Amniotic stem cell (primary cell): ENCODE data around the gene LRRIQ1.
"Not testable (repeated sequence)": the region's sequence is repeated elsewhere in the genome, so short reads cannot be mapped to it uniquely, and the experiment has no call there.

Experiments
- DNase-seq: peaks from one replicate; lab custom pipeline; 2025; lab: John Stamatoyannopoulos, UW

Gene LRRIQ1

DNA sequence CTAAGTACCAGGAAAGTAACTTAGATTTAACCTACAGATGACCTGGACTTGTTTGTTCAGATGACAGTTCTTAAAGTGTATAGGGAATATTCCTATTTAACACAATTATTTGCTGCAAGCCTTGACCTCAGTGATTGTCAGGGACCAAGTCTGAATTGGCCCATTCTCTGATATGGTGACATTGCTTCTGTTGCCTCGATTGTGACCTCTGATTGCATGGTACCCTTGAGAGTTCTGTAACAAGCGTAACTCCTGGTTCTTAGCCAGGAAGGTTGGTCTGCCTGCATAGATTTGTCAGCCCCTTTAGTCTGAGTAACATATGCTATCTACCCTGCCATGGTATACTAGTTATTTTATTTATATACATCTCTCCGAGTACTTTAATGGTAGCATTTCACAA, 150.1 kb downstream of the LRRIQ1 start:
- no peak for DNase-seq

DNA sequence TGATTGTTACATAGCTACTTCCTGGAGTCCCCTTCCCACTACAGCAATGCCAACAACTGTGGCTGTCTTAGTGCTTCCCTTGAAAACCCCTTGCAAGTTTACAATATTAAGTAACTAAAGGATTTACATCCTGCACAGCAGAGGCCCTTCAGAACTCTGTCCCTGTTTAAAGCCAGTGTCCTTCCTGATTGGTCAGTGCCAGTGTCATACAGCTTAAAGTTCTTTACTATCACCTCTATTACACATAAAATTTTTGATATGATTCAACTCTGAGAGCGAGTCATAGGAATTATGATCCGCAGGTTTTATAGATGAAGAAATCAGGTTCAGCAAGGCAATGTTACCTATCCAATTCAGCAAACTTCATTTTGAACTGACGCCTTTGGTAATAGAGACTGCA, 152.5 kb downstream of the LRRIQ1 start:
- DNase-seq = no peak

DNA sequence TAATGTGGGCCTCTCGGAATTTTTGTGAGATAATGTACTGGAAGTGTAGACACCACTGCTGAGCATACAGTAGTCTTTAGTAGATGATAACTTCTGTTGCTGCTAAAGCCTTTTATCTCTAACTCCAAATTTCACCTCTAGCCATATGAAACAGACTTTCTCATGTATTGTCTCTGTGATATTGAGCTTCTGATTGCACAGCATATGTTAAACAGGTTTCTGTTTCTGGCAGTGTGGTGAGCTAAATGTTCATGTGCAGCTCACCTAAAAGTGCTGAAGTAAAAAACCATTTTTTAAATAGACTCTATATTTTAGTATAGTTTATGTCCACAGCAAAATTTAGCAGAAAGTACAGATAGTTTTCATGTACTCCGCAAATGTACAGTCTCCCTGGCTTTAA, 154.6 kb downstream of the LRRIQ1 start:
- DNase-seq = no peak

DNA sequence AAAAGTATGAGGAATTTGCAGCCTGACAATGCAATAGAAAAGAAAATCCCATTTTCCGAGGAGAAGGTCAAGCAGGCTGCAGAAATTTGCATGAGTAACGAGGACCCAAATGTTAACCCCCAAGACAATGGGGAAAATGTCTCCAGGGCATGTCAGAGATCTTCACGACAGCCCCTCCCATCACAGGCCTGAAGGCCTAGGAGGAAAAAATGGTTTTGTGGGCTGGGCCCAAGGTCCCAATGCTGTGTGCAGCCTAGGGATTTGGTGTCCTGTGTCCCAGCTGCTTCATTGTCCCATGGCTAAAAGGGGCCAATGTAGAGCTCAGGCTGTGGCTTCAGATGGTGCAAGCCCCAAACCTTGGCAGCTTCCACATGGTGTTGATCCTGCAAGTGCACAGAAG, 167.7 kb downstream of the LRRIQ1 start:
- DNase-seq = not testable (repeated sequence)

DNA sequence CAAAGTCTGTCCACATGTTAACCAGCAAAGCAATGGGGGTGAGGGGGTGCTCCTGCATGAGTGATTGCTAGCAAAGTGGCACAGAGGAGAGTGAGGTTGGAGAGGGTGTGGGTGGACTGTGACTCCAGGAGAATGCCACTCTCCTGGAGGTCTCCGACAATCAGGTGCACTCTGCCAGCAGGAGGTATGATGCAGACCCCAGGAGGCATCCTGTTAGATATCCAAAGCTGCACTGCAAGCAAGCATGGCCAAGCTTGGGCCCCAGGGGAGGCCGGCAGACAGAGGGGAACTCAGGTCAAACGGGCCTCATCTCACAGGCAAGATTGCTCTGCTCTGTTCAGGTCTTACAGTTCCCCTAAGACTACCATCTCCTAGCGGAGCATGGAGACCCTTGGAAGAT, 170.4 kb downstream of the LRRIQ1 start:
- DNase-seq = no peak

DNA sequence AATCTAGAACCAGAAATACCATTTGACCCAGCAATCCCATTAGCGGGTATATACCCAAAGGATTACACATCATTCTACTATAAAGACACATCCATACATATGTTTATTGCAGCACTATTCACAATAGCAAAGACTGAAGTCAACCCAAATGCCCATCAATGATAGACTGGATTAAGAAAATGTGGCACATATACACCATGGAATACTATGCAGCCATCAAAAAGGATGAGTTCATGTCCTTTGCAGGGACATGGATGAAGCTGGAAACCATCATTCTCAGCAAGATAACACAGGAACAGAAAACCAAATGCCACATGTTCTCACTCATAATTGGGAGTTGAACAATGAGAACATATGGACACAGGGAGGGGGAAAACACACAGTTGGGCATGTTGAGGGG, 188.2 kb downstream of the LRRIQ1 start:
- DNase-seq = not testable (repeated sequence)

DNA sequence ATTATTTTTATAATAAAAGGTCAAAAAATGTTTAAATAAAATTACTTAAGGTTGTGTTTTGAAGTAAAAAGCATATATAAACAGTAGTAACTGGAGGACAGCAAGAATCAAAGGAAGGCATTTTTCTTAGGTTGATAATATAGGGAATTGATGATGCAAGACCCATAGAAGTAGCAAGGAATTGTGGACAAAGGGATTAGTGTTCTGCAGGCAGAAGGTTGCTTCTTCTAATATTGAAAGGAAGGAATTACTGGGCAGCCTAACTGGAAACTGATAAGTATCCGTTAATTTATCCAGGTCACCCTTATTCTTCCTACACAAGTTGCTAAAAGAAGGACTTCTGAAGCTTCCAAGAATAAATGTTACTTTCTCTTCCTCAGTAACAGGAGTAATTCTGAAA, 189.3 kb downstream of the LRRIQ1 start:
- DNase-seq = no peak

DNA sequence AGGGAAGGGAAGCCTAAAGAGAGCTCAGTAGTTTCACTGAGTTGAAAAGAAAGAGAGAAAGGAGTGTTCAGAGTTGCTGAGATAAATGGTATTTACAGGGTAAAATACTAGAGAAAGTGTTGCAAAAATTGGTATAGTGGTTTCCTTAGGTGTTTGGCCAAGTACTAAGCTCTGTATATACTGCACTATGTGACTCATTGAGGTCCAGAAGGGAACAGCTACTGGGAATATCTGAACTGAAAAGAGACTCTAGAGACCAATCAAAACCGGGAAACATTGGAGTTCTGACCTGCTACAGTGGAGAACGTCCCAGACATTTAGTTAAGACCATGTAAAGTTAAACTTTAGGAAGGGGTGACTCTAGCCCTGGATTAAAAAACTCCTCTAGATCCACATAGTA, 201.2 kb downstream of the LRRIQ1 start:
- no peak for DNase-seq

DNA sequence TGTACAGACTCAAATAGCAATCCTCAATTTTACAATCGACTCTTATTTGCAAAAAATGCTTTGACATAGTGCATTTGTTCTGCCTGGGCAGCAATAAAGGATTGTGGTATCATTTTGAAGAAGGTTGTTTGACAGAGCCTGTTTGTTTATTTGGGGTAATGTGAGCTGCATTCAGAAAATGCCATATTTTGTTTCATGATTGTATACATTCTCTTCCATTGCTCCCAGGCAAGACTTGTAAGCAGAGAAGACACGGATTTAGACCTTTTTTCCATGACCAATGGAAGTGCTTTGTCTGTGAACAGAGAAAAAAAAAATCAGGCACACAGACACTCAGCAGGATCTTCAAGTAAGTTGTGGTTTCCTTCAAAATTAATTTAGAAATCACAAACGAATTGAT, 208.4 kb downstream of the LRRIQ1 start:
- DNase-seq = no peak

DNA sequence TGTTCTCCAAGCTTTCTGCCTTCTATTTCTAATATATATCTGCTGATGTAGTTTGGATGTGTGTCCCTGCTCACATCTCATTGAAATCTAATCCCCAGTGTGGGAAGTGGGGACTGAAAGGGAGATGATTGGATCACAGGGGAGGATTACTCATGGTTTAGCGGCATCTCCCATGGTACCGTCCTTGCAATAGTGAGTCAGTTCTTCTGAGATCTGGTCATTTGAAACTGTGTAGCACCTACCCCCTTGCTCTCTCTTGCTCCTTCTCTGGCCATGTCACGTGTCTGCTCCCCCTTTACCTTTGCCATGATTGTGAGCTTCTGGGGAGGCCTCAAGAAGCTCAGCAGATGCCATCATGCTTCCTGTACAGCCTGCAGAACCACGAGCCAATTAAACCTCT, 217.7 kb downstream of the LRRIQ1 start:
- DNase-seq = no peak

DNA sequence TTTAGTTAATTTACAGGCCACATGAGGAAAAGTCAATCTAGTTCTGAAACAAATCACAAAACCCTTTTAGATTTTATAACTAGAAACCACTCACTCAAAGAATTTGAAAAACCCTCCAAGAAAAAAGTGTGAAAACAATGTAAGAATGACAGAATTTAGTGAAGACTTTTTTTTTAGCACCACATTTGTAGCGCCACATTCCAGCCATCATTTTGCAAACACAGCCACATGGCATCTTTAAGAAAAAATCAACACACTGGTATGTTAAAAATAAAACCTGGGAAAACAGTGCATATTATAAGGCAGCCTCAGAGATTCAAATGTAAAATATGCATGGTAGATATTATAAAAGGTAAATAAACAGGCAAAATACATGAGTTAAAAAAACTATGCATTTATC, 221.5 kb downstream of the LRRIQ1 start:
- DNase-seq = no peak

DNA sequence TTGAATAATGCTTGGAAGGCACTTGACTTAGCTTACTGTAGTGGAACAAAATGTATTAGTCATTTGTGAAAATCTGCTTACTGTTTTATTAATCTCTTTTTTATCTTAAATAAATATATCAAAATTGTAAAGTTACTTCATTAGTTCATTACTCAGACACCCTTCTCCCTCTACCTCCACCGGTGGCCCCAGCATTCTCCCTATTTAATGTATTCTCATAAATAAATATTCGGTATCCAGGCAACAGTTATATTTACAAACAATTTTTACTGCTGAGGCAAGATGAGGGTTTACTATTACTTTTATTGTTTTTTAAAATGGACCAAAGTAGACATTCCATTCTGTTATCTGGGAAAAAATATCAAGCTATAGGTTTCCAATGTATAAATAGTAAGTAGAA, 224.3 kb downstream of the LRRIQ1 start:
- DNase-seq = no peak

DNA sequence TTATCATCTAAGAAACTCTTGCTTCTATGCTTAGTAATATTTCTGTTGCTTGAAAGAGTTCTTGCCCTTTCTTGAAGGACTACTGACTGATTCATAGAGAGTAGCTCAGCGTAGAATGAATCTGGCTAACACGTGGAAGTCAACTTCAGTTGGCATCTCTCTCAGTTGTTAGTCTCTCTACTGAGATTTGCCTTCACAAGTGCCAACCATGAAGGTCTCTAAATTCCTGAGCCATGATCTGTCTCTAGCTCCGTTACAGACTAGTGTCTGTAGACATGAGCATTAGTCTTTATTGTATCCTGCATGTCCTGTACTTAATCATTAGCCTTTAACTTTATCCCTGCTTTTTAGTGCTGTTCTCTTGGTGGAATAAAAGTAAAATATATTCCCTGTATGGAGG, 224.7 kb downstream of the LRRIQ1 start:
- DNase-seq = no peak

DNA sequence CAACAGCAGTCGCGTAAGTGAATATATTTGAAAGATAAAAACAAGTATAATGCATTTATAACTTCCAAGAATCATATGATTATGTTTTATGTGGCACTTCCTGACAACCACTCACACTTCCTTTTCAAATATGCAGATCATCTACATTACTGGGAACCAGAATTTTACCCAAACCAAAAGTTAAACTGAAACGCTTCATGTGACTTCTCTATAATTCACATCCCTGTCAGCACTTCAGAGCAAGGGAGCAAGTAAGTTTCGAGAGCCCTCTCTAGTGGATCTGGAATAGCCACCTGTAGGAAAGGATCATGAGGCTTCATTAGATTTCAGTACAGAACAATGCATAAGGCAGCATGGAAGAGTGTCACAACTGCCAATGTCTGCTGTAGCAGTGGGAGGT, 230.2 kb downstream of the LRRIQ1 start:
- DNase-seq = no peak

DNA sequence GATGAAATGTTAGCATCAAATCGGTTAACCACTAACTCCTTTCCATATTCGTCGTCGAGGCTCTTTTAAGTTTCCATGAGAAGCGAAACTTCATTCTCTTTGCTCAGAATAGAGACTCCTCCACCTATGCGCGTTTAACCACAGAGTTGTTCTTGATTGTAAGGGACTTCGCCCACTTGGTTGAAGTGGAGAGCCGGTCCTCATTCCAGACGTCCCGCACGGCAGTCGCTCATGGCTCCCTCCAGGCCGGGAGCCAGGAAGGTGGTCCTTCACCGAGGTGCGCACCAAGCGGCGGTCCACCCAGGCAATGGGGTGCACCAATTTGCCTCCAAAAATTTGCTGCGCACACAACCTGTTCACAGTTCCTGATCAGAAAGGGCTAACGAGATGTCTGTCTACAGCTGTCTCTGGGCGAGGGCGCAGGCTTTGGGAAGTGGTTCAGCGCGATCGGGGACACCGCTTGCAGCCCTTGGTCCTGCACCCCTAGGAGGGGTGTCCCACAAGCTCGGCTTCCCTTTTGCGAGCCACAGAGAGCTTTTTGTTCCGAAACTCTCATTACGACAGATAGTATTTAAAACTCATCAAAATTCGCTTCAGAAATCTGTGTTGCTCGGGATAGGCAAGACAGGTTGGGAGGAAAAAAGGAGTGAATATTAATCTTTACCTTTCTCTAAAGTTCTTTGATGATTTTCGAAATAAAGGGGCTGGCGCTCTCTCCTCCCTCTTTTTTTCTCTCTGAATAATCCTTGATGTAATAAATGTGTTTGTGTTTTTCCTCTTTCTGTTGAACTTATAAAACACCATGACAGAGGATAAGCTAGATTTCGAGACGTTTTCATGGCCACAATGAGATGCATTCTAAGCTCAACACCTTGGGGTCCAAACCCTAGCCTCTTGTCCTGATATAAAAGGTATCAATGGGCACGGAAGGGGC, 237.5 kb downstream of the LRRIQ1 start:
- DNase-seq = no peak

DNA sequence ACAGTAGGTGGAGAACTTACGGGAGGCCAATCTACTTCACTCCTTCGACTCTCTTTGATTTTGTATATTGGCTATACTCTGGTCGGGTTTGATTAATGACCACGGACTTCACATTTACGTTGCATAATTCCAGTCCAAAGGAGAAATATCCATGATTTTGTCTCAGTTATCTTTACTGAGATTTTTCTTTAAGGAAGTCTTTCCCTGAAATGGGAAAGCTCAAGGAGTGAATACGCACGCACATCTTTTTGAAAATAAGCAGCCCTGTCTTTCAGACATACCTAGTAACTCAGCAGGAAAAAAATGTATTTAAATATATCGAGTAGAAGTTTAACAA, 238.1 kb downstream of the LRRIQ1 start:
- no peak for DNase-seq

DNA sequence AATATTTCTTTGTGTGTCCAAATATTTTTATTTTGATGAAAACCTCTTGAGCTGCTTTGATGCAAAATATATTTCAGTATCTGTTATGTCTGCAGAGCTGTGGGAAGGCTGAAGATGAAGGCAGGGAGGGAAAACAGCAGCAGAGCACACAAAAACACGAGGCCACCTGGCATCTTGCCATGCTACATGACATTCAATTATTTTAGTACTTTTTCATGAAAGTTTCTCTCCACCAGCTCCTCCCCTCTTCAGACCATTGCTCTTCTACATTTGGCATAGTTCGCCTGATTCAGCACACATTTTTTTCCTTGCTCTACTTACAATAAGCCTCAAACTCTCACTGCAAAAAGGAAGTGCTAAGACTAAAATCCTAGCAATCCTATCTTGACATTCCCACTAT, 239.2 kb downstream of the LRRIQ1 start:
- DNase-seq = no peak

DNA sequence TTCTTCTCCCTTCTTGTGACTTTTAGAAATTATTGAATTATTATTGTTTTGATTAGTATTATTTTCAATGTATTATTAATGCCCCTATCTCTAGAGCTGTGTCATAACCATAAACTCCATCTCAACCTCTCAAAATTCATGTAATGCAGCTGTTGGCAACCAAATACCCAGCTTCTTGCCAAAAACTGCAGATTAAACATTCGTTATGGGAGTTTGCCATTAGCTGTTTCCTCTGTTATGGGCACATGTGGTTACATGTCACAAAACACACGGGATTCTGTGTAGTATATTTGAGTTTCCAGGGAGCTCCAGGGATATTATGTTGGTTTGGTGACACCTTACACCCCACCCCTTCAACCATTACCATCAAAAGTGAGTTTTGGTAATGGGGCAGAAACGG, 241.0 kb downstream of the LRRIQ1 start:
- no peak for DNase-seq

DNA sequence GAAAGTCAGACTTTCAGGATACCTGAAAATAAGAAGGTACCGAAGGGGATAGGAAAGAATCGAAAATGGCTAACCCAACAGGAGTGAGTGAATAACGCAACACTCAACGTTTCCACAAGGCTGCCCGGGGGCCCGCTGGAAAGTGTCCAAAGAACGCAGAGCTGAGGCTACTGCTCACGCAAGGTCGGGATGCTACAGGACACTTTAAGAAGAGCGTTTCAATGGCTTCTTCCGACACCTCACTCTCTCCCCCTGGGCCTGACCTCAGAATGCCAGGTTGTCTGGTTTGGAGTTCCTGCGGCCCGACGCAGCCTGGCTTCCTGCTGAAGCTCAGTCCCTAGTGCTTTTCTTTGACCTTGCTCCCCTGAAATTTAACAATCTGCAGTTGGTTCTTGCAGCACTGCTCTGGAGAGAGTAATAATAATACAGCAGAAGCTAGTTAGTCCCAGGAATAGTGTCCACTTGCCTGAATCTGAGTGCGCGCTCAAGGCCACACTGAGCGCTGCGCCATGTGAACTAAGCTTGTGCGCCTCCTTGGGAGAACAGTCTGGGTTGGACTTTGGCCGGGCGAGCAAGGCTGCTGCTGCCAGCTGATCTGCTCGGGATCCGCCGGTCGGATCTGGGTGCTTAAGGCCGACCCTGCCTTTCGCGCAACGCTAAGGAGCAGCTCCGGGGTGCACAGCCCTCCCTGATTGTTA, 241.9 kb downstream of the LRRIQ1 start:
- DNase-seq = no peak

DNA sequence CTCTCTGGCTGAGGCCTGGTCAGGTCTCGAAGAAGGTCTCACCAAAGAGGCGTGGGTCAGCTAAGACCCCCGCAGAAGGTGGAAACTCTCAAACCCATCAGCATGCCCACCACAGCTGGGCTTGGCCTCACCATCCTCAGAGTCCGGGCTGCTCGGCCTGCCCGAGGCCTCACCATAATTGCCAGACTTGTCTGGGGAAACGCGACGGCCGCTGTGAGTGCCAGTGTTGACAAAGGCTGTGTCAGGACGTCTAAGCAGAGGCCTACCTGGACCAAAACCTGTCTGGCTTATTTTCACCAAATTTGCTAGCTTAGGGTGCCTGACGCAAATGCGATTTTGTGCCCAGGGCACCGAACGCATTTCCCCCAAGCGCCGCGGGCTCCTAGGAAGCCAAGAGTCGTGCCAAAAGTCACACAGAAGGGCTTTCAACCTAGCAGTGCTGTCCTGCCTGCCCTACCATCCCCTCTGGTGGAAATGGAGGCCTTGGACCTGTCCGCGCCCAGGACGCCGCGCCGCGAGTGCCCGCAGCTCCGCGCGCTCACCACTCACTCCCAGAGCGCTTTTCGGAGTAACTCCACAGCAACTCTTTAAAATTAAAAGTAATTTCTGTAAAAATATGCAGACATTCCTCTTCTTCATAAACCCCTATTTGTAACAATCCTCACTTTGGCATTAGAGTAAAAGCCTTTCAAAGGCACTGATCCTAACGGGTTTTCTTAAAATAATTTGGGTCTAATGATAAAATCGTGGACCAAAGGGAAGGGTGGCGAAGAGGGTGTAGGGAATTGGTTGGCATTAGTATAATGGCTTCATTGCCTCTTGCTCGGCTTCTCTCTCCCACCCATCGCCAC, 242.7 kb downstream of the LRRIQ1 start:
- no peak for DNase-seq

DNA sequence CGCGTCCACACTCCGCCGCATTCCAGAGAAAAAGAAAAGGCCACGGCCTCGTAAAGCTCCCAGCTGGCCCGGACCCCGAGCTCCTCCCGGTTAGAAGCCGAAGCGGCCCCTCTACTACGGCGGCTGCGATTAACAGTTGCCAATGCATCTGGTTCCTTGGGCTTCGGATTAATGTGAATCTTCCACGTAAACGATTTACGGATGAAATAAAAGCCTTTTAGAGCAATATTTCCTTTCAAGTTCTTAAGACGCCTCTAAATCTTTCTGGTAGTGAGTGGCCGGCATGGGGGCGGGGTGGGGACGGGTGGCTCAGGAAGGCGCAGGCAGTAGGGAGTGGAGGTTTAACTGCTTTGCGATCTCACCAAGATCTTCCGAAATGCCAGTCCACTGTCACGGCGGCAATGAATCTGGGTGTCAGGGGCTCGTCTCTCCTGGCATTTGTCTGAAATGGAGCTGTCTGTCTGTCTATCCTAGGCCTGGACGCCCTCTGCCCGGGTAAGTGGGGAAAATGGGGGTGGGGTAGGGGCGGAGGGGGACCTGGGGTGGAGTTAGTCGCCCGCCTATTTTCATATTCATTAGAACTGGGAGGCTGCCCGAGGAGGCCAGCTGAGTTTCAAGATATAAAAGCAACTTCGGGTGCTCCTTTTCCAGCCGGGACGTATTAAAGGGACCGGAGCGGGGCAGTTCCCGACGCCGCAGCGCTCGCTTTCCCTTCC, 243.5 kb downstream of the LRRIQ1 start:
- no peak for DNase-seq
